H1 (cell line): ENCODE results near the gene TMEM63A. TPM values are rescaled to one million over a fixed set of nuclear protein-coding genes. Genes with fewer than 3 reads are reported as not detected.

Source experiments
- RFX5 ChIP-seq: IDR thresholded peaks from 2 replicates; pipeline ENCODE4 v1.6.1; 2011; ENCODE audit warnings: low read depth, low read length, improper control_type of control experiment, borderline replicate concordance
- SP2 ChIP-seq: IDR thresholded peaks from 2 replicates; pipeline ENCODE4 v1.6.1; 2012; ENCODE audit warnings: mild to moderate bottlenecking, low read length, inconsistent platforms
- polyA plus RNA-seq, 7 experiments: library from polyadenylated mRNA; depleted of rRNA in 3 of 7; stranded (reverse) in 5 of 7; unstranded in 2 of 7; fragments of >200 nt in 5 of 7; fragments of 200-250 nt in 2 of 7; gene quantifications; 1 replicate in 5 of 7; 2 replicates in 1 of 7; 4 replicates in 1 of 7; pipeline versions ENCODE4 v1.2.1 to v1.2.3, GENCODE V29; 2011 to 2013; ENCODE audit warnings: missing spikeins in 2 of 7, mixed read lengths in 2 of 7
- total RNA-seq: library from RNA; stranded (reverse); fragmentation: NEBNext Ultra II Directional; extraction: Animal tissue kit (Norgen Biotek cat#: 25700); gene quantifications from 2 replicates; pipeline ENCODE4 v1.2.1, GENCODE V29; 2021

Gene TMEM63A
- total and polyA plus RNA-seq, 2 of the 8 experiments (the other 6 are each of a cell fraction or from before 2014, with no cell fraction given) = 26.1 to 55.4 TPM

DNA sequence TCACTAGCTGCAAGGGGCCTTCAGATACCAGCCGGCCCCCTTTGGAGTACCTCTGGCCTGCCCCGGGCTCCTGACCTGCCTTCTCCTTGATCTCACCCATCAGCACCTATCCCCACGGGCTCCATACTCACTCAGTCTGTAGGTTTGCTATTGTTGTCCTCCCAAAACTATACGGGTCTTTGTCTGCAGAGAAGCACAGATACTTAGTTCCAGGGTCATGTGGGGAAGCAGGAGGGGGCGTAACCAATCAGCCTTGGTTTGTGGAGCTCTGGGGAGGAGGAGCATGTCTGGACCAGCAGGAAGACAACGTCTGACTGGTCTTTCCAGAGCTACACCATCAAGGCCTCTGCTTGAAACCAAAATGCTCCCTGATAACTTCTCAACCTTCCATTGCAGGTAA, 15.2 kb downstream of the TMEM63A start (continued):
- TF ChIP-seq RFX5 (no peak), SP2 (no peak)
